ENCODE measurements around the gene AUTS2.
A peak's percentile ranks its signal among the peaks of the same experiment; 100 is the strongest.

AUTS2 gene

GRCh38 chr7:69598081-69598486, at the start of gene AUTS2:
Gene AUTS2 (plus strand): TSS chr7:69598475. CDS start chr7:69599654, 1,179 bp downstream.
- peaks cover 11% of the 10 kb centered on the region; the same call in 1 of the 2 replicates for H3K4me1 ChIP-seq (ENCODE audit: insufficient read depth, low read length)
- peaks cover 77% of the 10 kb centered on the region for H3K27me3 ChIP-seq (ENCODE audit: insufficient read depth, low read length)
- H3K9me3 ChIP-seq (ENCODE audit: insufficient read depth, low read depth, low read length) = no peaks in the 10 kb centered on the region
- H3K9ac ChIP-seq (ENCODE audit: low read depth, low read length) = peak within 1 kb of the TSS; percentile 67; the same call in 1 of the 2 replicates
- H3K4me3 ChIP-seq (ENCODE audit: low read length) = peak within 1 kb of the TSS; percentile 83
- no peak within 1 kb of the TSS for H3K27ac ChIP-seq (ENCODE audit: low read length)
- no peaks in the 10 kb centered on the region for H3K36me3 ChIP-seq (ENCODE audit: insufficient read depth, low read depth, low read length)

- no peaks in the 10 kb centered on the region for H3K9me3 ChIP-seq (ENCODE audit: insufficient read depth, low read depth, low read length)
- no peaks in the 10 kb centered on the region for H3K4me1 ChIP-seq (ENCODE audit: insufficient read depth, low read length)
- no peak overlapping the region for H3K27ac ChIP-seq (ENCODE audit: low read length)
- H3K9ac ChIP-seq (ENCODE audit: low read depth, low read length) = no peak overlapping the region
- H3K27me3 ChIP-seq (ENCODE audit: insufficient read depth, low read length) = no peaks in the 10 kb centered on the region
- no peaks in the 10 kb centered on the region for H3K36me3 ChIP-seq (ENCODE audit: insufficient read depth, low read depth, low read length)
- no peak overlapping the region for H3K4me3 ChIP-seq (ENCODE audit: low read length)
Observed at GRCh38 chr7:69550991-69551390, 47.3 kb upstream of the AUTS2 start.

GRCh38 chr7:69553190-69553589, 45.1 kb upstream of the AUTS2 start:
- no peak overlapping the region for H3K27ac ChIP-seq (ENCODE audit: low read length)
- H3K27me3 ChIP-seq (ENCODE audit: insufficient read depth, low read length) = no peaks in the 10 kb centered on the region
- H3K36me3 ChIP-seq (ENCODE audit: insufficient read depth, low read depth, low read length) = no peaks in the 10 kb centered on the region
- H3K4me1 ChIP-seq (ENCODE audit: insufficient read depth, low read length) = no peaks in the 10 kb centered on the region
- no peak overlapping the region for H3K4me3 ChIP-seq (ENCODE audit: low read length)
- H3K9ac ChIP-seq (ENCODE audit: low read depth, low read length) = no peak overlapping the region
- no peaks in the 10 kb centered on the region for H3K9me3 ChIP-seq (ENCODE audit: insufficient read depth, low read depth, low read length)

GRCh38 chr7:69561266-69561960, 36.9 kb upstream of the AUTS2 start:
- Histone ChIP-seq H3K4me3 (ENCODE audit: low read length) (no peak overlapping the region), H3K4me1 (ENCODE audit: insufficient read depth, low read length) (no peaks in the 10 kb centered on the region; the same call in 1 of the 2 replicates), H3K9ac (ENCODE audit: low read depth, low read length) (no peak overlapping the region), H3K9me3 (ENCODE audit: insufficient read depth, low read depth, low read length) (no peaks in the 10 kb centered on the region), H3K27me3 (ENCODE audit: insufficient read depth, low read length) (no peaks in the 10 kb centered on the region), H3K36me3 (ENCODE audit: insufficient read depth, low read depth, low read length) (no peaks in the 10 kb centered on the region), H3K27ac (ENCODE audit: low read length) (no peak overlapping the region)

DNA sequence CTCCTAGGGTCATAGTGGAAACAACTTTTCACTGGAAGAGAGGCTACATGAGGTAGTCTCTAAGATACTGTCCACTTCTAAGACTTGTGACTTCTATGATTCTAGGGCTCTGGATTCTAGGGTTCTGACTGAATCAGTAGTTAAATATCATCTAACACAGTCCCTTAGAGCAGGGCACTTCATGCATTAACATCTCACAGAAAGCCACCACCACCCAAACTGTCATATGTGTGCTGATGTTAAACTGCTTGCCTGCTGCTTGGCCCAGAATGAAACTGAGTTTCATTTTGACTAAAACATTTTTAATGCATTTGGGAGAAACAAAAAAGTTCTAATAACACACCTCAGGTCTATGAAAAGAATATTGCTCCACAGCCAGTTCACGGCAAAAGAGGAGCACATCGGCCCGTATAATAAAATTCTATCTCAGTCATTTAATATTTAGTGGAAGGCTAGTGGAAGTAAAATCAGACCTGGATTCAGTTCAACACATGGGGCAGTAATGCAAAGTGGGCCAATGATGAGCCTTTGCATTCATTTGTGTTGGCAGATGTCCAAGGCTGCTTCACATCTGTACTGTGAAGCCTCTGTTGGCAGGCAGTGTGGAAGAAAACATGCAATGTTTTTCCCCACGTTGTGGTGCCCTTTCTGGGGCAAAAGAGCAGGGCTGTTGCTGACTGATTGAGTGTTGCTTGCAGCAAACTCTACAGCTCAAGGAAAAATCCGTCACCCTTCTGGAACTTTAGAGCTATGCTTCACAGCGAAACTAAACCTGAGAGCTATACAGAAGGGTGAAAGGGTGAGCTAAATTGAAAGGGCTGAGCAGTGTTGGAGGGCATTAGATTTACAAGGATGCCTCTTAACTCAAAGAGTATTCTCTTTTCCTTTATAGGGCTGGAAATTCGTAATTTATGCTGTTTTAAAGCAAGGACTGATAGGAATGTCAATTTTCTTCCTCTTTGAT, 33.5 kb upstream of the AUTS2 start:
- H3K27ac ChIP-seq (ENCODE audit: low read length) = no peak overlapping the region
- no peak overlapping the region for H3K9ac ChIP-seq (ENCODE audit: low read depth, low read length)
- H3K27me3 ChIP-seq (ENCODE audit: insufficient read depth, low read length) = no peaks in the 10 kb centered on the region
- H3K4me3 ChIP-seq (ENCODE audit: low read length) = no peak overlapping the region
- no peaks in the 10 kb centered on the region for H3K9me3 ChIP-seq (ENCODE audit: insufficient read depth, low read depth, low read length)
- H3K36me3 ChIP-seq (ENCODE audit: insufficient read depth, low read depth, low read length) = no peaks in the 10 kb centered on the region
- no peaks in the 10 kb centered on the region; the same call in 1 of the 2 replicates for H3K4me1 ChIP-seq (ENCODE audit: insufficient read depth, low read length)

GRCh38 chr7:69567800-69568199, 30.5 kb upstream of the AUTS2 start:
- H3K9ac ChIP-seq (ENCODE audit: low read depth, low read length) = no peak overlapping the region
- H3K27me3 ChIP-seq (ENCODE audit: insufficient read depth, low read length) = no peaks in the 10 kb centered on the region
- no peak overlapping the region for H3K4me3 ChIP-seq (ENCODE audit: low read length)
- no peaks in the 10 kb centered on the region for H3K36me3 ChIP-seq (ENCODE audit: insufficient read depth, low read depth, low read length)
- H3K9me3 ChIP-seq (ENCODE audit: insufficient read depth, low read depth, low read length) = no peaks in the 10 kb centered on the region
- no peak overlapping the region for H3K27ac ChIP-seq (ENCODE audit: low read length)
- no peaks in the 10 kb centered on the region for H3K4me1 ChIP-seq (ENCODE audit: insufficient read depth, low read length)

DNA sequence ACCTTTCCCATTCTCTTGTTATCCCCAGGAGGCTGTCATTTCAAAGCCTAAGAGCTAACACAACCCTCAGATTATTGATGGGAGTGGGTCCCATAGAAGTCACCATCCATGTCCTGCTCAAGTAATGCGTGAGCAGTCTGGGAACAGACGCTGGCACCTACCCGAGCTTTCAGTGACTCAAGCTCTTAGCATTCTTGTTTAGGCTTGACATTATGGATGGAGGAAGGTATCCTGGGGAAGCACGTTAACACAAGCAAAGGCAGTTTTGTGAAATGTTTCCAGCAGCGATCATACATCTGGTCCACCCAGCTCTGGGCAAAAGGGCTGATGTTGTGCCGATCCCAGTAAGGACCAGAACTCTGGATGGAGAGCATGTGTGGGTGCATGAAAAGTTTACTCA, 30.0 kb upstream of the AUTS2 start:
- Histone ChIP-seq H3K4me1 (ENCODE audit: insufficient read depth, low read length) (no peaks in the 10 kb centered on the region), H3K36me3 (ENCODE audit: insufficient read depth, low read depth, low read length) (no peaks in the 10 kb centered on the region), H3K4me3 (ENCODE audit: low read length) (no peak overlapping the region), H3K9ac (ENCODE audit: low read depth, low read length) (no peak overlapping the region), H3K27ac (ENCODE audit: low read length) (no peak overlapping the region), H3K27me3 (ENCODE audit: insufficient read depth, low read length) (no peaks in the 10 kb centered on the region), H3K9me3 (ENCODE audit: insufficient read depth, low read depth, low read length) (no peaks in the 10 kb centered on the region)

GRCh38 chr7:69575651-69576050, 22.6 kb upstream of the AUTS2 start:
- Histone ChIP-seq H3K9ac (ENCODE audit: low read depth, low read length) (no peak overlapping the region), H3K27me3 (ENCODE audit: insufficient read depth, low read length) (no peaks in the 10 kb centered on the region), H3K4me3 (ENCODE audit: low read length) (no peak overlapping the region), H3K4me1 (ENCODE audit: insufficient read depth, low read length) (no peaks in the 10 kb centered on the region), H3K36me3 (ENCODE audit: insufficient read depth, low read depth, low read length) (no peaks in the 10 kb centered on the region), H3K27ac (ENCODE audit: low read length) (no peak overlapping the region), H3K9me3 (ENCODE audit: insufficient read depth, low read depth, low read length) (no peaks in the 10 kb centered on the region)

DNA sequence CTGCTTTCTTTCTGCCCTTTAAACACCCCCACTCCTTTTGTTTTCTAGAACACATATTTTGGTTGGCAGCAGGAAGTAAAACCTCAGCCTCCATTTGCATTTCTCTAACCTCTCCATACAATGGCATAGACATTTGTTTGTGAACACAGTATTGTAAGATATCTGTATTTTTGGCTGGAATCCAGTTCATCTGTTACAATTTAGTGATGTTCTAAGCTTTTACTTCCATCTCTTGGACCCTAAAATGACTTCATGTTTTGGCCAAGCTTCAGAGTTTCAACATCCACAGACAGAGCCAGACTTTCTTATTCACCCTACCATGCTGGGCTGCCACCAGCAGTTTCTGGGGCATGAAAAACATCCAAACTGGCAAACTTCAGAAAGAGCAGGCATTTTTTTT, 21.1 kb upstream of the AUTS2 start:
- H3K27me3 ChIP-seq (ENCODE audit: insufficient read depth, low read length) = no peaks in the 10 kb centered on the region
- H3K4me1 ChIP-seq (ENCODE audit: insufficient read depth, low read length) = no peaks in the 10 kb centered on the region
- H3K9ac ChIP-seq (ENCODE audit: low read depth, low read length) = no peak overlapping the region
- no peak overlapping the region for H3K4me3 ChIP-seq (ENCODE audit: low read length)
- H3K36me3 ChIP-seq (ENCODE audit: insufficient read depth, low read depth, low read length) = no peaks in the 10 kb centered on the region
- no peak overlapping the region for H3K27ac ChIP-seq (ENCODE audit: low read length)
- H3K9me3 ChIP-seq (ENCODE audit: insufficient read depth, low read depth, low read length) = no peaks in the 10 kb centered on the region

DNA sequence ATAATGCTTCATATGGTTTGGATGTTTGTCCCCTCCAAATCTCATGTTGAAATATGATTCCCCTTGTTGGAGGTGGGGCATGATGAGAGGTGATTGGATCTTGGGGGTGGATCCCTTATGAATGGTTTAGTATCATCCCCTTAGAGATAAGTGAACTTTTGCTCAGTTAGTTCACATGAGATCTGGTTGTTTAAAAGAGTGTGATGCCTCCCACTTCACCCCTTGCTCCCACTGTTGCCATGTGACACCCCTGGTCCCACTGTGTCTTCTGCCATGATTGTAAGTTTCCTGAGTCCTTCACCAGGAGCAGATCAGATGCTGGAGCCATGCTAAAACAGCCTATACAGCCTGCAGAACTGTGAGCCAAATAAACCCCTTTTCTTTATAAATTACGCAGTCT, 13.1 kb upstream of the AUTS2 start:
- no peak overlapping the region for H3K27ac ChIP-seq (ENCODE audit: low read length)
- no peaks in the 10 kb centered on the region for H3K4me1 ChIP-seq (ENCODE audit: insufficient read depth, low read length)
- H3K4me3 ChIP-seq (ENCODE audit: low read length) = no peak overlapping the region
- H3K9ac ChIP-seq (ENCODE audit: low read depth, low read length) = no peak overlapping the region
- H3K9me3 ChIP-seq (ENCODE audit: insufficient read depth, low read depth, low read length) = no peaks in the 10 kb centered on the region
- H3K27me3 ChIP-seq (ENCODE audit: insufficient read depth, low read length) = no peaks in the 10 kb centered on the region
- H3K36me3 ChIP-seq (ENCODE audit: insufficient read depth, low read depth, low read length) = no peaks in the 10 kb centered on the region

DNA sequence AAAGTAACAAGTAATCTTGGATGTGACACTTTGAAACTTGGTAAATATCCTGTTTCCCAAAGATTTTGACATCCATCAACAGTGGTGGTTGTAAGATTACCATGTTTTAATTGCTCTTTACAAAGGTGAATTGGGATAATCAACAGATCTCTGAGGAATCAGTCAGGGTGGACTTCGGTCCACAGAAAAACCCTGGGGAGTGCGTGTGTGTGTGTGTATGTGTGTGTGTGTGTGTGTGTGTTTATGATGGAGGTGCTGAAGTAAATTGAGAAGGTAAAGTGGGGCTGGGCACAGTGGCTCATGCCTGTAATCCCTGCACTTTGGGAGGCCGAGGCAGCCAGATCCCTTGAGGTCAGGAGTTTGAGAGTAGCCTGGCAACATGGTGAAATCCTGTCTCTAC, 12.0 kb upstream of the AUTS2 start:
- H3K27me3 ChIP-seq (ENCODE audit: insufficient read depth, low read length) = peaks cover 9% of the 10 kb centered on the region; the same call in 1 of the 2 replicates
- no peaks in the 10 kb centered on the region for H3K9me3 ChIP-seq (ENCODE audit: insufficient read depth, low read depth, low read length)
- H3K27ac ChIP-seq (ENCODE audit: low read length) = no peak overlapping the region
- no peak overlapping the region for H3K4me3 ChIP-seq (ENCODE audit: low read length)
- H3K36me3 ChIP-seq (ENCODE audit: insufficient read depth, low read depth, low read length) = no peaks in the 10 kb centered on the region
- H3K9ac ChIP-seq (ENCODE audit: low read depth, low read length) = no peak overlapping the region
- no peaks in the 10 kb centered on the region for H3K4me1 ChIP-seq (ENCODE audit: insufficient read depth, low read length)

GRCh38 chr7:69588773-69589172, 9.5 kb upstream of the AUTS2 start:
- Histone ChIP-seq H3K9ac (ENCODE audit: low read depth, low read length) (no peak overlapping the region), H3K27me3 (ENCODE audit: insufficient read depth, low read length) (peaks cover 24% of the 10 kb centered on the region), H3K4me1 (ENCODE audit: insufficient read depth, low read length) (no peaks in the 10 kb centered on the region), H3K36me3 (ENCODE audit: insufficient read depth, low read depth, low read length) (no peaks in the 10 kb centered on the region), H3K9me3 (ENCODE audit: insufficient read depth, low read depth, low read length) (no peaks in the 10 kb centered on the region), H3K4me3 (ENCODE audit: low read length) (no peak overlapping the region), H3K27ac (ENCODE audit: low read length) (no peak overlapping the region)

Data from iPS-20b (cell line).